GM23248 (cell line): ENCODE measurements around the gene TTYH1. TPM values are rescaled to one million over a fixed set of nuclear protein-coding genes. Genes with fewer than 3 reads are reported as not detected.

ENCODE experiments used
- DNase-seq: peaks from one replicate; pipeline ENCODE4 v3.0.0-alpha.2; 2015
- H2AFZ ChIP-seq: fragments of 200-600 bp; sonication (generic); 2 replicates; pipeline ENCODE4 v1.6.1; 2016; ENCODE audit warnings: antibody characterized with exemption
- H3F3A ChIP-seq: fragments of 200-600 bp; sonication (generic); 2 replicates; pipeline ENCODE4 v1.6.1; 2016; ENCODE audit warnings: mild to moderate bottlenecking, antibody characterized with exemption, mixed run types; ENCODE audit not compliant: insufficient read depth
- H3K27ac ChIP-seq: fragments of 200-600 bp; sonication (generic); 2 replicates; pipeline ENCODE4 v1.5.1; 2016; ENCODE audit warnings: mild to moderate bottlenecking
- H3K27me3 ChIP-seq: fragments of 200-600 bp; sonication (generic); replicated peaks from 2 replicates; pipeline ENCODE4 v1.6.1; 2016; ENCODE audit warnings: mild to moderate bottlenecking; ENCODE audit not compliant: insufficient read depth
- H3K36me3 ChIP-seq: fragments of 200-600 bp; sonication (generic); 2 replicates; pipeline ENCODE4 v1.6.1; 2016; ENCODE audit warnings: low read depth, mild to moderate bottlenecking
- H3K4me1 ChIP-seq: fragments of 200-600 bp; sonication (generic); 2 replicates; pipeline ENCODE4 v1.6.1; 2016; ENCODE audit warnings: mild to moderate bottlenecking; ENCODE audit not compliant: insufficient read depth
- H3K4me2 ChIP-seq: fragments of 200-600 bp; sonication (generic); one replicate; pipeline ENCODE4 v1.6.1; 2016; ENCODE audit warnings: mild to moderate bottlenecking; ENCODE audit not compliant: unreplicated experiment
- H3K4me3 ChIP-seq: fragments of 200-600 bp; sonication (generic); 2 replicates; pipeline ENCODE4 v1.5.1; 2016; ENCODE audit warnings: mild to moderate bottlenecking
- H3K79me2 ChIP-seq: fragments of 200-600 bp; sonication (generic); 2 replicates; pipeline ENCODE4 v1.6.1; 2016; ENCODE audit warnings: mild to moderate bottlenecking; ENCODE audit not compliant: insufficient read depth
- H3K9ac ChIP-seq: fragments of 200-600 bp; sonication (generic); 2 replicates; pipeline ENCODE4 v1.6.1; 2016; ENCODE audit warnings: mild to moderate bottlenecking
- H3K9me2 ChIP-seq: fragments of 200-600 bp; sonication (generic); 2 replicates; pipeline ENCODE4 v1.6.1; 2016; ENCODE audit warnings: mixed run types, mild to moderate bottlenecking, moderate library complexity; ENCODE audit not compliant: insufficient read depth
- H3K9me3 ChIP-seq: fragments of 200-600 bp; sonication (generic); one replicate; pipeline ENCODE4 v1.6.1; 2017; ENCODE audit warnings: low read depth
- H4K20me1 ChIP-seq: fragments of 200-600 bp; sonication (generic); 2 replicates; pipeline ENCODE4 v1.6.0; 2016; ENCODE audit not compliant: insufficient read depth
- EZH2 ChIP-seq: fragments of 200-600 bp; sonication (generic); IDR thresholded peaks from 2 replicates; pipeline ENCODE4 v1.6.1; 2018; ENCODE audit warnings: antibody characterized with exemption, mild to moderate bottlenecking; ENCODE audit not compliant: insufficient read depth, poor library complexity, severe bottlenecking
- EZH2phosphoT487 ChIP-seq: fragments of 200-600 bp; sonication (generic); IDR thresholded peaks from 2 replicates; pipeline ENCODE4 v1.6.1; 2018; ENCODE audit warnings: antibody characterized with exemption, moderate library complexity, mild to moderate bottlenecking, low read depth; ENCODE audit not compliant: insufficient read depth
- WGBS, 2 experiments: methylation state at CpG; one replicate each; pipeline ENCODE4 v1.1.6; 2015 to 2017; ENCODE audit warnings: low lambda C conversion rate in 2 of 2, low coverage in 1 of 2; ENCODE audit errors: missing lambda C conversion rate in 2 of 2; 5-methylcytosine and 5-hydroxymethylcytosine counted together
- in situ Hi-C: fragments of 300-500 bp; cut with MboI; formaldehyde crosslinking; loops from 2 replicates; pipeline ENCODE4 v1.15.0; 2020
- polyA plus RNA-seq: library from polyadenylated mRNA; unstranded; fragments of >200 nt; fragmentation: Nextera tagmentation; extraction: Ambion mirVana; gene quantifications from 2 replicates; pipeline ENCODE4 v1.2.1, GENCODE V29; 2016
- total RNA-seq: library from RNA; depleted of rRNA; stranded (reverse); fragments of >200 nt; shearing (Covaris generic); gene quantifications from 2 replicates; pipeline ENCODE4 v1.2.3, GENCODE V29; 2014

Gene TTYH1
- total and polyA plus RNA-seq, 2 experiments from 2014 or later, result 0.05 TPM; not detected in 1

DNA sequence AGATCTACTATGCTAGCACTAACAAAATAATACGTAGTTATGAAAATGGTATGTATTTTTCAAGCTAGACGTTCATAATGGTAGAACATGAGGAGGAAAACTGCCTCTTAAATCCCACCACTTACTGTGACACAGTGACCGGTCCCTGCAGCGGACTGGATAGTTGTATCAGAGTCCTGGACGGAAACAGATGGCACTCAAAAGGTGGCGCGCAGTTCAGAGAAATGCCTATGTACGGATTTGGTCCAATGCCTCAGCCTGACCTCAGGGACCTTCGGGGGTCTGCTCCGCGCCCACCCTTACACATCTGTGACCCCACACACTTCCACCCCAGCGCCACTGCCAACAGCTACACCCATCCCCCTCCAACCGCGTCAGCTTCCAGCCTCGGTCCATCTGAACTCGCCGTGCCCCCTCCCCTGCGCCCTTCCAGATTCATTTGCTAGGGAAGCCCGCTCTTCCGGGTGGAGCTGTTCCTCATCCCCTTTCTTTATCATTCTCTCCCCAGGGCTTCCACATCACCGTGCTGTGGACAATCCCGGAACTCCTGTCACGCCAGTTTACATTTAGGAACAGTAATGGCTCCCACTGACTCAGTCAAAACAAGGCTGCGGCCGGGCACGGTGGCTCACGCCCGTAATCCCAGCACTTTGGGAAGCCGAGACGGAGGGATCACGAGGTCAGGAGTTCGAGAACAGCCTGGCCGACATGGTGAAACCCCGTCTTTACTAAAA is 32.9 kb downstream of the TTYH1 start:
- TF ChIP-seq EZH2phosphoT487, result no peak
- H3K4me2 ChIP-seq, result peak overlapping the region; percentile 81
- peak overlapping the region; percentile 69 for H2AFZ ChIP-seq
- in situ Hi-C loops, result no loop called here
- no peaks in the 10 kb centered on the region for H3K27me3 ChIP-seq
- H3K36me3 ChIP-seq, result peaks cover 19% of the 10 kb centered on the region
- H3K4me3 ChIP-seq, result peak overlapping the region; percentile 88
- H3K4me1 ChIP-seq, result peaks cover 25% of the 10 kb centered on the region
- H3K9me2 ChIP-seq, result no peaks in the 10 kb centered on the region
- DNase-seq, result peak; percentile 84
- no peaks in the 10 kb centered on the region for H3K9me3 ChIP-seq
- 0 out of 2 replicates have a peak, but pooled peaks cover 9% of the 10 kb centered on the region for H3F3A ChIP-seq
- peaks cover 82% of the 10 kb centered on the region for H3K79me2 ChIP-seq
- H3K9ac ChIP-seq, result peak overlapping the region; percentile 99
- 1 to 2% methylated on average over 32 to 34 of the region's 34 CpGs for WGBS, 2 experiments
- 0 out of 2 replicates have a peak, but pooled peaks cover 4% of the 10 kb centered on the region for H4K20me1 ChIP-seq
- peak overlapping the region; percentile 98 for H3K27ac ChIP-seq

DNA sequence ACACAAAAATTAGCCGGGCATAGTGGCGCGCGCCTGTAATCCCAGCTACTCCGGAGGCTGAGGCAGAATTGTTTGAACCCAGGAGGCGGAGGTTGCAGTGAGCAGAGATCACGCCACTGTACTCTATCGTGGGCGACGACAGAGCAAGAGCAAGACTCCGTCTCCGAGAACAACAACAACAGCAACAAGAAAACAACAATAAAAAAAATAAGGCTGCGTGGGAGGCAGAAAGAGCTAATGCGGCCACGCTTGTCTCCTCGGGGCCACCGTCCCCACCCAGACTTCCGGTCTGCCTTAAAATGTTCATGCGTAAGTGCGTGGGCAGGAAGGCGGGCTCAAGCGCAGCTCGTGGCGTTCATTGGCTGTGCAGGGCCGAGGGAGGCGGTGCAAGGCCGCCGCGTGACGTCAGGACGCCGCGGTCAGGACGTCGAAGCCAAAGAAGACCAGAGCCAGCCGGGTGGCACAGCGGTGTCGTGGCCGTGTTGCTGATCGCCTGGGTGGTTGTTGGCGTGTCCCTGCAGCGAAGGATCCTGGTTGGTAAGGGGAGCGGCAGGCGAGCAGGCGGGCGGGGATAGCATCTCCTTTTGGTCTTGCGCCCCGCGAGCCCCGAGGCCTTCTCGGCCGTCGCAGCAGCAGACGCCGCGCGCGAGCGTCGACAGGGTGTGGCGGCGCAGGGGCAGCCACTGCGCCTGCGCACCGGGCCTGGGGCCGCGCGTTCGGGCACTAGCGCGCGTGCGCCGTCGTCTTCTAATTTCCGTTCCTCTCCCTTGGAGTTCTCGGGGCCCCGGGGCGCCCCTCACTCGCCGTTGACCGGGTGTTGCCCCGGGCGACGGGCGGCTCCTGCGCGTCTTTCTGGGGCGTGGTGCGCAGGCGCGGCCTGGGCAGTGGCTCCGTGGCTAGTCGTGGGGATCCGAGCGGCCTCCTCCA is 33.8 kb downstream of the TTYH1 start, which contains the start of gene LENG8:
Gene LENG8, plus strand, starts transcription at position 426 of the 927 bp plus-strand sequence. CDS start 2,146 bp downstream, outside the sequence.
- peaks cover 25% of the 10 kb centered on the region for H3K4me1 ChIP-seq
- no peaks in the 10 kb centered on the region for H3K9me2 ChIP-seq
- TF ChIP-seq EZH2 (no peak), EZH2phosphoT487 (no peak)
- H3K27me3 ChIP-seq, result no peaks in the 10 kb centered on the region
- peak; percentile 99 for DNase-seq
- in situ Hi-C loops, result no loop called here
- WGBS, 2 experiments, result 1 to 2% methylated on average over 60 to 92 of the region's 96 CpGs
- peak within 1 kb of the TSS; percentile 99 for H3K9ac ChIP-seq
- H3K4me2 ChIP-seq, result peak within 1 kb of the TSS; percentile 90
- no peaks in the 10 kb centered on the region for H3K9me3 ChIP-seq
- peak within 1 kb of the TSS; percentile 88 for H3K4me3 ChIP-seq
- H3K36me3 ChIP-seq, result peaks cover 22% of the 10 kb centered on the region
- peak within 1 kb of the TSS; percentile 69 for H2AFZ ChIP-seq
- peaks cover 86% of the 10 kb centered on the region for H3K79me2 ChIP-seq
- 0 out of 2 replicates have a peak, but pooled peaks cover 9% of the 10 kb centered on the region for H3F3A ChIP-seq
- H3K27ac ChIP-seq, result peak within 1 kb of the TSS; percentile 98
- H4K20me1 ChIP-seq, result 0 out of 2 replicates have a peak, but pooled peaks cover 4% of the 10 kb centered on the region

DNA sequence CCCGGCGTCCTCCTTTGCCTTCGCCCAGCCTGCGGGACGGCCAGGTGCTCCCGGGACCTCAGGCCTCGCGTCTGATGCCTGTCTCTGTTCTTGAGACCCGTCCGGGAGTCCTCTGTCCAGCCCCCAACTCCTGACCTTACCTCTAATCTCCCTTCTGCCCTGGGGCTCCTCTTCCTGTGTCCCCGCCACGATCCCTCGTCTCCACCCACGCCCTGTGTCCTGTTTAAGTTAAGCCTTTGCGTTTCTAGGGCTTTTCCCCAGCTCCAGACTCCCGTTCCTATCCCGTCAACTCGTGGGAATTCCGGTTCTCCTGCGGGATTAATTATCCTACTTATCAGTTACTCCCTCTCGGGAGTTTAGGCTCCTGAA is 34.4 kb downstream of the TTYH1 start:
- Histone ChIP-seq H3K27ac (peak overlapping the region; percentile 98), H3K9me2 (no peaks in the 10 kb centered on the region), H3K79me2 (peaks cover 93% of the 10 kb centered on the region), H3K36me3 (peaks cover 27% of the 10 kb centered on the region), H2AFZ (no peak overlapping the region), H3K4me2 (peak overlapping the region; percentile 90), H3K9ac (peak overlapping the region; percentile 99), H3K4me3 (peak overlapping the region; percentile 88), H3K27me3 (no peaks in the 10 kb centered on the region), H3F3A (0 out of 2 replicates have a peak, but pooled peaks cover 9% of the 10 kb centered on the region), H4K20me1 (0 out of 2 replicates have a peak, but pooled peaks cover 4% of the 10 kb centered on the region), H3K4me1 (peaks cover 25% of the 10 kb centered on the region), H3K9me3 (no peaks in the 10 kb centered on the region)
- in situ Hi-C loops, result loop anchor here (25.0 kb wide), 1 partner anchor 1213 kb away; the partner anchor contains the start of gene U2AF2
- peak; percentile 78 for DNase-seq
- TF ChIP-seq EZH2, result no peak
- no peak for TF ChIP-seq EZH2phosphoT487
- 0 to 1% methylated on average over 15 to 21 of the region's 21 CpGs for WGBS, 2 experiments

DNA sequence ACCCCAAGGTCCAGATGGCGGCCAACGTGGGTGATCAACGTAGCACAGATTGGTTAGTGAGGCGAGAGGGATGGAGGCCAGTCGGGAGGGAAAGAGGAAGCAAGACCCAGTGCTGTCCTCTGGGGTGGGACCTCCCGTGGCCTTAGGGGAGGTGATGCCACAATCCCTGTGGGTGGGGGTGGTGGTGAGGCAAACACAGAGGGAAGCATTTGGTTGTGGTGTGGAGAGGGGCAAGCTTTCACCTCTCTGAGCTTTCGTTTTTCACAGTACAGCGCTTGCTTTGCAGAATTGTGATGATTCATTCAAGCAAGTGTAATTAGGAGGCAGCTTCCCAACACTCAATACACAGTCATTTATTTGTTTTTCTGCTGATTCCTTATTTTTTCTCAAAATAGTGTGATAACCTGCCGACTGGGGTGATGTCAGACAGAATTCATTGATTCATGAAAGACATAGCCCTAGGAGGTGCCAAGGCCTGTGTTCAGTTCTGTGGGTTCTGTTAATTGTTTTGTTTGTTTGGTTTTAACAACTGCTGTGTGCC is 36.1 kb downstream of the TTYH1 start:
- peaks cover 25% of the 10 kb centered on the region for H3K4me1 ChIP-seq
- 0 out of 2 replicates have a peak, but pooled peaks cover 9% of the 10 kb centered on the region for H3F3A ChIP-seq
- peak overlapping the region; percentile 90 for H3K4me2 ChIP-seq
- H3K79me2 ChIP-seq, result peaks cover 96% of the 10 kb centered on the region
- DNase-seq, result peak; percentile 77
- WGBS, 2 experiments, result 46 to 59% methylated on average over 8 to 9 of the region's 9 CpGs
- in situ Hi-C loops, result loop anchor here (25.0 kb wide), 1 partner anchor 1211 kb away; the partner anchor contains the start of gene U2AF2
- peak overlapping the region; percentile 88 for H3K4me3 ChIP-seq
- peak overlapping the region; percentile 98 for H3K27ac ChIP-seq
- H2AFZ ChIP-seq, result no peak overlapping the region
- no peaks in the 10 kb centered on the region for H3K9me3 ChIP-seq
- H3K27me3 ChIP-seq, result no peaks in the 10 kb centered on the region
- 0 out of 2 replicates have a peak, but pooled peaks cover 4% of the 10 kb centered on the region for H4K20me1 ChIP-seq
- no peak for TF ChIP-seq EZH2phosphoT487
- no peak for TF ChIP-seq EZH2
- H3K9me2 ChIP-seq, result no peaks in the 10 kb centered on the region
- peaks cover 31% of the 10 kb centered on the region for H3K36me3 ChIP-seq
- peak overlapping the region; percentile 99 for H3K9ac ChIP-seq
